GM19193 (cell line): Measurements from ENCODE around the gene BPNT1.

Experiments
- POLR2A ChIP-seq: IDR thresholded peaks from 4 replicates; pipeline ENCODE4 v1.6.1; 2011; ENCODE audit not compliant: insufficient read depth, insufficient read length; ENCODE audit errors: extremely low read depth

BPNT1 gene

DNA sequence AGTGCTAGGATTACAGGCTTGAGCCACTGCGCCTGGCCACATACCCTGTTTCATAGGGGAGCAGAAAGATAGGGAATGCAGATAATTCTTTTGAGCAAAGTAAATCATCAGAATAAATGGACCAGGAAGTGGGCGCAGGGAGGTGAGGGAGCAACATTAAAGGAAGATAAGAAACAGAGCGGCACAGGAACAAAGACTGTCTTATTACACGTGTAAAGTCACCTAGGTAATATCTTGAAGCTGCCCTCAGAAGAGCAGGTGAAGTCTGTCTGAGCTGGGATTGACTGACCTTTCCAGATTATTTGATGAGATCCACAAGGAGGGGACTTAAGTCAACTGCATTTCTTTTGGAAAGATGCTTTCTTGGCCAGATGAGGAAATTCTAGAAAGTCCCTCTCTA is 50.9 kb downstream of the BPNT1 start:
- TF ChIP-seq POLR2A = no peak

DNA sequence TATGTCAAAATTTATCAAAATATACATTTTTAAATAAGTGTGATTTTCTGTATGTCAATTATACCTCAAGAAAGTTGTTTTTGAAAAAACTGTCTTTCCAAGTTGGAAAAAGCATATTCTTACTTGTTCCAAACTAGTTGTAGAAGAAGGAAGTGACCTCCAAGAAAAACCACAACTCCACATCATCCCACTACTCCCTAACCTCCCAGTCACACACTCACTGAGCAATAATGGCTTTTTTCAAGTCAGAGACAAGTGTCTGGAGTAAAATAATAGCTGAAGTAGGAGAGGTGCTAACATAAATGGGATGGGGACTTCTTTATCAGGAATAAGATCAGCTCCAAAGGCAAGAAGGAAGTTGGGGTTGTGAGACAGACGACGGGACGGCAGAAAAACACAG is 56.7 kb downstream of the BPNT1 start:
- TF ChIP-seq POLR2A = no peak

DNA sequence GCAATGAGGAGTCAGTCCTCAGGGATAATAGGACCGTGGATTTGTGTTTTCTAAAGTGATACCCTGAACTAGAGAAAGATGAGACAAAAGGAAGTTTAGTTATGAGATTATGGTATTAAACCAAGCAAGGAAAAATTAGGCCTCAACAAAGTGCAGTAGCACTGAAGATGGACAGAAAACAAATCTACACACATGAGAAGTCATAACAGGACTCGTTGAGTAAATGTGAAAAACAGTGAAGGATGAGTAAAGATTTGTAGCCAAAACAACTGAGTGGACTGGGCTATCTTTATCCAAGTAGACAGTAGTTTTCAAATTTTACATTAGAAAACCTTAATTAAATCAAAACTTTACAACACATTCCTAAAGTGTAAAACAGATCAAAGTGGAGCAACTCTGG is 58.3 kb downstream of the BPNT1 start:
- no peak for TF ChIP-seq POLR2A

DNA sequence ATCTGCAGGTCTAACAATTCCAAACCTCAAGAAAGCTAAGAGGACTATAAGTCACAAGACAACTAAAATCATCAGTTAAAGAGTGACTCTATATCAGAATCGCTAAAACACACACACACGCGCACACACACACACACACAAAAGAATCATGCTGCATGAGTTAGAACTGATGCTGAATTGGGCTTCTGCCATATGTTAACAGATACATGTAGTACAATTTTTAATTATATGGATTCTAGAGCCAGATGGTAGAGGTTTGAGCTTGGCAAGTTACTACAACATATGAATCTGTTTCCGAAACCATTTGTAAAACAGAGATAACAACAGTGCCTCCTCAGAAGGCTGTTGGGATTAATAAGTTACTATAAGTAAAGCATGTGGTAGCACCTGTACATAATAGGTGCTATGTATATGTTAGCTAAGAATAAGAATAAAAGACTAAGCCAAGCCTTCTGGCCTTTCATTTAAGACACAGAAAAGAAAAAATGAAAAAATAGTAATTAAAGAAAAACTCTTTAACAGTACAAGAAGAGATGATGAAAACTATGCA is 61.2 kb downstream of the BPNT1 start:
- TF ChIP-seq POLR2A = no peak

DNA sequence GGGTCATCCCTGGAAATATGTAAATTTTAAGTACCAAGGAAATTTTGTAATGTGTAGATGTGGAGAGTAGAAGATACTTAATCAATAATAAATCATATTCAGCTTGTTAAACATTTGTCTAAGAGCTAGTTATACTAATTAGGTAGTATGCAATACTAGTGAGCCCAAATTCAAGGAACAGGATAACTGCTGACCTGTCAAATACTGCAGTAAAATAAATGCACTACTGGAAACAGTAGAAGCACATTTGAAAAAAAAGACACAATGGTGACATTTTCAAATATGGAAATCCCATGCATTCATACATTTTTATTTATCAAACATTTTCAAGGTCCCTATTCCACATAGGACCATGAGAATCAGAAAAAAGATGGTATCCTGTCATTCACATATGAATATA is 70.5 kb downstream of the BPNT1 start:
- TF ChIP-seq POLR2A = no peak

DNA sequence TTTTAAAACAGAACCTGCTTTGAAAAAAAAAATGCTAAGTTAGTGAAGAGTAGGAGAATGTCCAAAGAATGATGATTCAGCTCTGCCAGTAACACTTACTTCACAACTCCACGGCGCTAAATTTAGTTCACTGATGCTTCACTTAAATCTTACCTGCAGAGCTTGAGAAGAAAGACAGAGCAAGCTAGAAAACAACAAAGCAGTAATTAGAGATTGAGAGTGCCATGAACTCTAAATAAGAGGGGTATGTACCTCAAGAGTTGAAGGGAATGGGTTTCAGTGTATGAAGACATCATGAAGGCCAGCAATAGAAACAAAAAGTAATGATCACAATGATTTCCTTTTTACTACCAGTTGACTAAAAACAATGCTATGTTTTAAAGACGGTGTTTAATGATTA is 76.1 kb downstream of the BPNT1 start:
- TF ChIP-seq POLR2A = no peak

DNA sequence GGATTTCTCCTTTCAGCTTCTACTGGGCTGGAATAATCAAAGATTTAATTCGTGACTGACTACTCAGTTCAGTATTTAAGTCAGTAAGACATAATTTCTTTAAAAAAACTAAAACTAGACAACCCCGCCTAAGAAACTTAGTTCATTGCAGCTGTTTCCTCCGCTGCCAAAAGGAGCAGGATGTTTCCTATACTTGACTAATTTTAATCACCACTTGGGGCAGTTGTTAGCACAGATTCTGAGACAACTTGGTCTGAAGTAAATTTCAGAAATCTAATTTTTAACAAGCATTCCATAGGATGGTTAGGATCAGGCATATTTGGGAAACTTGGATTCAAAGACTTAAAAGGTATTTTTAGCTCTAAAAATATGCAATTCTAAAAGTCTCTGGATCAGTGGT is 77.3 kb downstream of the BPNT1 start:
- no peak for TF ChIP-seq POLR2A

DNA sequence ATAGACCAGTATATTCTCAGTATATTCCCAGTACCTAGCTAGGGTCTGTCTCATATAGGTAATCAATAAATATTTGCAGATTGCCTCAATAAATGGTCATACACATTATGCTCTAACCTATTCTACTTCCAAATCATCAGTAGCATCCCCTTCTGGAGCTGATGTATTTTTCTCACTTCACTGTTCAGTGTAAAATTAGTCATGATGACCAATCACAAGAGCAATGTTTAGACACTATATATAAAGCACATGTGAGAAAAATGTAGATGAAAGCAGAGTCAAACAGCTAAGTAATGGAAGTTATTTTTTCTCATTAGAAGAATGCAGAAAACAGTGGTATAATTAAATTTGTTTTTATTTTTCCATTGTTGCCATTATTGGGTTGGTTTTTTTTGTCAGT is 78.0 kb downstream of the BPNT1 start:
- no peak for TF ChIP-seq POLR2A
